GM23338 (cell line): ENCODE results near the gene MBLAC1. TPM values are rescaled to one million over a fixed set of nuclear protein-coding genes. Genes with fewer than 3 reads are reported as not detected.

Source experiments
- ATAC-seq: fragments of 200-7000 bp; cut with Tn5 transposase; 3 replicates; pipeline ENCODE4 v1.9.1; 2020
- DNase-seq: peaks from one replicate; pipeline ENCODE4 v3.0.0-alpha.2; 2015; ENCODE audit warnings: low spot score
- H2AFZ ChIP-seq: fragments of 200-600 bp; sonication (generic); 2 replicates; pipeline ENCODE4 v1.8.0; 2016; ENCODE audit warnings: antibody characterized with exemption, mild to moderate bottlenecking, moderate library complexity
- H3F3A ChIP-seq: fragments of 200-600 bp; sonication (generic); replicated peaks from 2 replicates; pipeline ENCODE4 v1.8.0; 2017; ENCODE audit warnings: antibody characterized with exemption, mixed run types, low read depth
- H3K27ac ChIP-seq: fragments of 200-600 bp; sonication (generic); 2 replicates; pipeline ENCODE4 v1.6.1; 2016; ENCODE audit warnings: low read depth
- H3K27me3 ChIP-seq: fragments of 200-600 bp; sonication (generic); 2 replicates; pipeline ENCODE4 v1.8.0; 2016; ENCODE audit warnings: mild to moderate bottlenecking, mixed run types, moderate library complexity; ENCODE audit not compliant: insufficient read depth
- H3K36me3 ChIP-seq: fragments of 200-600 bp; sonication (generic); 2 replicates; pipeline ENCODE4 v1.8.0; 2016; ENCODE audit warnings: mild to moderate bottlenecking; ENCODE audit not compliant: insufficient read depth
- H3K4me1 ChIP-seq: fragments of 200-600 bp; sonication (generic); 2 replicates; pipeline ENCODE4 v1.8.0; 2016; ENCODE audit warnings: mild to moderate bottlenecking, moderate library complexity; ENCODE audit not compliant: insufficient read depth
- H3K4me2 ChIP-seq: fragments of 200-600 bp; sonication (generic); 2 replicates; pipeline ENCODE4 v1.7.1; 2017; ENCODE audit warnings: mixed run types
- H3K4me3 ChIP-seq: fragments of 200-600 bp; sonication (generic); 2 replicates; pipeline ENCODE4 v1.6.1; 2016; ENCODE audit warnings: mixed run types
- H3K79me2 ChIP-seq: fragments of 200-600 bp; sonication (generic); replicated peaks from 2 replicates; pipeline ENCODE4 v1.8.0; 2017; ENCODE audit warnings: mild to moderate bottlenecking; ENCODE audit not compliant: insufficient read depth
- H3K9me2 ChIP-seq: fragments of 200-600 bp; sonication (generic); 2 replicates; pipeline ENCODE4 v1.8.0; 2017; ENCODE audit not compliant: insufficient read depth
- H4K20me1 ChIP-seq: fragments of 200-600 bp; sonication (generic); replicated peaks from 2 replicates; pipeline ENCODE4 v1.8.0; 2017; ENCODE audit warnings: mild to moderate bottlenecking; ENCODE audit not compliant: insufficient read depth
- H3K27ac Mint-ChIP-seq: 2 replicates; pipeline ENCODE4 v1.8.0; 2020; ENCODE audit warnings: inconsistent platforms, mild to moderate bottlenecking, moderate library complexity, mixed read lengths
- H3K27me3 Mint-ChIP-seq: 3 replicates; pipeline ENCODE4 v1.8.0; 2022; ENCODE audit warnings: low read depth, mild to moderate bottlenecking, moderate library complexity, mixed read lengths, inconsistent platforms; ENCODE audit not compliant: insufficient read depth, poor library complexity
- H3K36me3 Mint-ChIP-seq: 3 replicates; pipeline ENCODE4 v1.8.0; 2021; ENCODE audit warnings: low read depth, mild to moderate bottlenecking, inconsistent platforms, moderate library complexity, mixed read lengths
- H3K4me1 Mint-ChIP-seq: 3 replicates; pipeline ENCODE4 v1.8.0; 2020; ENCODE audit warnings: mild to moderate bottlenecking, inconsistent platforms, mixed read lengths
- H3K4me3 Mint-ChIP-seq: 3 replicates; pipeline ENCODE4 v1.8.0; 2021; ENCODE audit warnings: moderate library complexity, mild to moderate bottlenecking, inconsistent platforms, mixed read lengths
- H3K9me3 Mint-ChIP-seq: 3 replicates; pipeline ENCODE4 v1.8.0; 2020; ENCODE audit warnings: moderate library complexity, mild to moderate bottlenecking, inconsistent platforms, mixed read lengths
- CREB1 ChIP-seq: fragments of 250-450 bp; sonication (Bioruptor Pico); IDR thresholded peaks from 2 replicates; pipeline ENCODE4 v1.5.0; 2020; ENCODE audit warnings: low read depth, mild to moderate bottlenecking, moderate library complexity
- CTCF ChIP-seq, 2 experiments: fragments of 200-600 bp in 1 of 2; sonication (generic) in 1 of 2; conservative IDR thresholded peaks; 2 replicates each; pipeline versions ENCODE4 v1.5.1 to v1.6.1; 2016 to 2017; ENCODE audit warnings: antibody characterized with exemption in 2 of 2, low read depth in 2 of 2, mild to moderate bottlenecking in 2 of 2, moderate library complexity in 1 of 2
- ETS1 ChIP-seq: IDR thresholded peaks from 2 replicates; pipeline ENCODE4 v1.6.1; 2016; ENCODE audit warnings: antibody characterized with exemption
- JUNB ChIP-seq: IDR thresholded peaks from one replicate; pipeline ENCODE4 v1.6.1; 2016; ENCODE audit warnings: antibody characterized with exemption; ENCODE audit not compliant: unreplicated experiment
- POLR2AphosphoS5 ChIP-seq: IDR thresholded peaks from 2 replicates; pipeline ENCODE4 v1.6.1; 2016; ENCODE audit warnings: antibody characterized with exemption, low read depth
- ZNF462 ChIP-seq: fragments of 250-450 bp; sonication (Bioruptor Pico); IDR thresholded peaks from 2 replicates; pipeline ENCODE4 v1.5.0; 2020; ENCODE audit warnings: mild to moderate bottlenecking, moderate library complexity
- polyA plus RNA-seq: library from polyadenylated mRNA; unstranded; fragments of >200 nt; fragmentation: Nextera tagmentation; extraction: Ambion mirVana; gene quantifications from 2 replicates; pipeline ENCODE4 v1.2.1, GENCODE V29; 2016
- total RNA-seq: library from RNA; depleted of rRNA; stranded (reverse); fragments of >200 nt; shearing (Covaris generic); gene quantifications from 2 replicates; pipeline ENCODE4 v1.2.3, GENCODE V29; 2014

MBLAC1 gene
- total and polyA plus RNA-seq, 2 experiments from 2014 or later: 2.7 to 5.7 TPM

GRCh38 chr7:100107890-100108289, 18.9 kb upstream of the MBLAC1 start (continued):
- no peak for TF ChIP-seq ZNF462

GRCh38 chr7:100109521-100110163, 17.1 kb upstream of the MBLAC1 start:
- H3K9me3 Mint-ChIP-seq: no peaks in the 10 kb centered on the region
- peak; percentile 43 for ATAC-seq
- no peaks in the 10 kb centered on the region for H4K20me1 ChIP-seq
- no peak for DNase-seq
- no peaks in the 10 kb centered on the region for H3K4me1 ChIP-seq
- peaks cover 86% of the 10 kb centered on the region for H3K36me3 Mint-ChIP-seq
- no peak for TF ChIP-seq ETS1
- no peak for TF ChIP-seq JUNB
- TF ChIP-seq CREB1: no peak
- no peak for TF ChIP-seq POLR2AphosphoS5
- TF ChIP-seq CTCF (conservative IDR thresholded peaks at IDR 0.05; ENCODE audit: low read depth in 2 of 2): peak; percentile 26 to 33
- no peaks in the 10 kb centered on the region; the same call in 1 of the 2 replicates for H3F3A ChIP-seq
- no peaks in the 10 kb centered on the region for H3K27me3 ChIP-seq
- no peak overlapping the region for H3K27ac ChIP-seq
- H3K4me3 Mint-ChIP-seq: no peak overlapping the region
- H3K36me3 ChIP-seq: peaks cover 17% of the 10 kb centered on the region; the same call in 1 of the 2 replicates
- no peak overlapping the region for H3K4me3 ChIP-seq
- H3K27ac Mint-ChIP-seq: no peak overlapping the region
- H3K79me2 ChIP-seq: no peaks in the 10 kb centered on the region
- H2AFZ ChIP-seq: no peak overlapping the region
- H3K4me2 ChIP-seq: no peak overlapping the region
- no peaks in the 10 kb centered on the region for H3K9me2 ChIP-seq
- peaks cover 25% of the 10 kb centered on the region for H3K27me3 Mint-ChIP-seq
- peaks cover 2% of the 10 kb centered on the region; the same call in 1 of the 3 replicates for H3K4me1 Mint-ChIP-seq
